B cell (primary cell): ENCODE results near the gene SERPINB6. TPM values are rescaled to one million over a fixed set of nuclear protein-coding genes. Genes with fewer than 3 reads are reported as not detected.

Source experiments
- ATAC-seq: fragments of 200-7000 bp; cut with Tn5 transposase; one replicate; pipeline ENCODE4 v1.10.0; 2021; ENCODE audit warnings: low read depth, mild to moderate bottlenecking, moderate number of reproducible peaks, moderate library complexity
- CTCF ChIA-PET: fragments of 350-600 bp; sonication (Branson Sonifier 250); formaldehyde crosslinking; loops from one replicate; lab custom pipeline; 2021; ENCODE audit warnings: antibody characterized with exemption, inconsistent platforms; lab: Charles Lee
- POLR2A ChIA-PET: fragments of 350-600 bp; sonication (Branson Sonifier 250); formaldehyde crosslinking; loops from one replicate; lab custom pipeline; 2021; ENCODE audit warnings: antibody characterized with exemption; lab: Charles Lee
- DNase-seq: peaks from one replicate; pipeline ENCODE4 v3.0.0; 2013
- H2AFZ ChIP-seq: 2 replicates; pipeline ENCODE4 v1.6.1; 2012; ENCODE audit warnings: mild to moderate bottlenecking, low read depth, low read length; ENCODE audit not compliant: insufficient read depth, poor library complexity, severe bottlenecking
- H3K27ac ChIP-seq, 2 donors: 1 replicate in 1 of 2; 2 replicates in 1 of 2; pipeline ENCODE4 v1.5.1; 2012 to 2013; ENCODE audit warnings: low read length in 2 of 2, mild to moderate bottlenecking in 2 of 2, moderate library complexity in 1 of 2
- H3K27me3 ChIP-seq, 4 experiments: fragments of 200-600 bp in 1 of 4; sonication (generic) in 1 of 4; replicated peaks in 1 of 4; 1 replicate in 2 of 4; 2 replicates in 2 of 4; pipeline versions ENCODE4 v1.6.1 to v1.7.0; 2013 to 2016; ENCODE audit warnings: low read length in 3 of 4, mild to moderate bottlenecking in 2 of 4, mixed read lengths in 1 of 4, moderate library complexity in 1 of 4; ENCODE audit not compliant: insufficient read depth in 4 of 4, control insufficient read depth in 3 of 4; ENCODE audit errors: control extremely low read depth in 1 of 4
- H3K36me3 ChIP-seq, 2 experiments: replicated peaks in 1 of 2; 1 replicate in 1 of 2; 2 replicates in 1 of 2; pipeline versions ENCODE4 v1.6.1 to v1.7.1; 2013; ENCODE audit warnings: low read length in 1 of 2; ENCODE audit not compliant: insufficient read depth in 2 of 2, control insufficient read depth in 1 of 2; ENCODE audit errors: control extremely low read depth in 1 of 2, extremely low read depth in 1 of 2
- H3K4me1 ChIP-seq, 2 donors: fragments of 200-600 bp in 1 of 2; sonication (generic) in 1 of 2; 1 replicate in 1 of 2; 2 replicates in 1 of 2; pipeline versions ENCODE4 v1.5.1 to v1.6.1; 2013 to 2017; ENCODE audit warnings: low read length in 2 of 2; ENCODE audit not compliant: control insufficient read depth in 2 of 2, insufficient read depth in 2 of 2
- H3K4me2 ChIP-seq: replicated peaks from 2 replicates; pipeline ENCODE3; 2012; ENCODE audit warnings: mild to moderate bottlenecking, low read depth, low read length; ENCODE audit not compliant: poor library complexity, severe bottlenecking
- H3K4me3 ChIP-seq, 5 experiments: fragments of 200-600 bp in 1 of 5; sonication (generic) in 1 of 5; 1 replicate in 3 of 5; 2 replicates in 2 of 5; pipeline versions ENCODE4 v1.5.1 to v1.7.0; 2011 to 2016; ENCODE audit warnings: low read length in 4 of 5, mild to moderate bottlenecking in 4 of 5, low read depth in 2 of 5, control low read depth in 1 of 5, moderate library complexity in 1 of 5; ENCODE audit not compliant: insufficient read depth in 1 of 5; ENCODE audit errors: control extremely low read depth in 1 of 5, extremely low read depth in 1 of 5
- H3K79me2 ChIP-seq: fragments of 200-600 bp; sonication (generic); one replicate; pipeline ENCODE4 v1.6.0; 2016; ENCODE audit warnings: low read length; ENCODE audit not compliant: control insufficient read depth, insufficient read depth
- H3K9ac ChIP-seq: fragments of 200-600 bp; sonication (generic); 2 replicates; pipeline ENCODE4 v1.6.1; 2017; ENCODE audit warnings: mild to moderate bottlenecking, low read length, moderate library complexity
- H3K9me3 ChIP-seq, 3 donors: one replicate each; pipeline versions ENCODE4 v1.6.1 to v1.7.1; 2013; ENCODE audit warnings: low read length in 2 of 3; ENCODE audit not compliant: control insufficient read depth in 2 of 3, insufficient read depth in 1 of 3; ENCODE audit errors: control extremely low read depth in 1 of 3
- H4K20me1 ChIP-seq: 2 replicates; pipeline ENCODE4 v1.6.0; 2012; ENCODE audit warnings: mild to moderate bottlenecking, low read length; ENCODE audit not compliant: insufficient read depth, control insufficient read depth, poor library complexity, severe bottlenecking
- H3K27ac Mint-ChIP-seq: one replicate; pipeline ENCODE4 v1.8.0; 2021; ENCODE audit warnings: mixed read lengths
- H3K27me3 Mint-ChIP-seq: one replicate; pipeline ENCODE4 v1.8.0; 2021; ENCODE audit warnings: mixed read lengths
- H3K4me1 Mint-ChIP-seq: one replicate; pipeline ENCODE4 v1.8.0; 2021; ENCODE audit warnings: mixed read lengths
- H3K4me3 Mint-ChIP-seq: one replicate; pipeline ENCODE4 v1.8.0; 2021; ENCODE audit warnings: mixed read lengths
- H3K9me3 Mint-ChIP-seq: one replicate; pipeline ENCODE4 v1.8.0; 2022; ENCODE audit warnings: mixed read lengths; ENCODE audit not compliant: insufficient read depth
- CTCF ChIP-seq: fragments of 200-600 bp; IDR thresholded peaks from one replicate; pipeline ENCODE4 v1.8.0; 2022; ENCODE audit warnings: antibody characterized with exemption, mild to moderate bottlenecking
- EZH2 ChIP-seq: IDR thresholded peaks from 2 replicates; pipeline ENCODE4 v1.6.1; 2012; ENCODE audit warnings: borderline replicate concordance, low read depth, mild to moderate bottlenecking, moderate library complexity, low read length; ENCODE audit not compliant: insufficient read depth, poor library complexity, severe bottlenecking
- WGBS: methylation state at CpG from one replicate; pipeline ENCODE4 v1.1.5; 2013; ENCODE audit warnings: missing lambda C conversion rate; ENCODE audit not compliant: insufficient coverage; 5-methylcytosine and 5-hydroxymethylcytosine counted together
- intact Hi-C: fragments of 100-400 bp; cut with micrococcal nuclease; formaldehyde crosslinking; loops from one replicate; pipeline ENCODE4 v1.10.0; 2022
- polyA plus RNA-seq: library from polyadenylated mRNA; depleted of rRNA; stranded (reverse); fragments of >200 nt; gene quantifications from 2 replicates; pipeline ENCODE4 v1.2.3, GENCODE V29; 2012
- total RNA-seq, 2 donors: library from RNA; stranded (reverse); fragments of 120-200 nt in 1 of 2; gene quantifications; 1 replicate in 1 of 2; 2 replicates in 1 of 2; pipeline versions ENCODE4 v1.2.3 to v1.2.4, GENCODE V29; 2013 to 2022

The SERPINB6 gene
- total and polyA plus RNA-seq, 2 donors (not counting 1 experiment from before 2014, with no cell fraction given): 35.2 to 58.5 TPM

- no peaks in the 10 kb centered on the region for H3K36me3 ChIP-seq
- H3K27ac ChIP-seq: no peak overlapping the region
- no peaks in the 10 kb centered on the region for H3K79me2 ChIP-seq
- POLR2A ChIA-PET: no interaction called here
- Mint-ChIP-seq H3K27me3 (no peaks in the 10 kb centered on the region), H3K4me3 (no peak overlapping the region), H3K9me3 (no peaks in the 10 kb centered on the region), H3K27ac (no peak overlapping the region), H3K4me1 (peaks cover 25% of the 10 kb centered on the region)
- no peaks in the 10 kb centered on the region for H3K27me3 ChIP-seq
- no peaks in the 10 kb centered on the region for H3K9me3 ChIP-seq
- no peak overlapping the region for H3K4me3 ChIP-seq
- no peak overlapping the region for H3K9ac ChIP-seq
- H3K4me2 ChIP-seq: no peak overlapping the region
- no peak for DNase-seq
- no peak for ATAC-seq
- no peaks in the 10 kb centered on the region for H4K20me1 ChIP-seq
- no peak overlapping the region for H2AFZ ChIP-seq
- WGBS: 100% methylated on average over 3 of the region's 6 CpGs
- H3K4me1 ChIP-seq: peaks cover 10 to 19% of the 10 kb centered on the region in 2 donors
- intact Hi-C loops: no loop called here
- no peak for TF ChIP-seq CTCF
- TF ChIP-seq EZH2: no peak
- CTCF ChIA-PET: interaction anchor here (1.3 to 4.2 kb wide), 2 partner anchors 63 to 146 kb away, joined by 3 to 40 read pairs; no protein-coding TSS in a partner anchor
Observed at GRCh38 chr6:2992330-2992979, 21.1 kb upstream of the SERPINB6 start.

- no peak for DNase-seq
- H2AFZ ChIP-seq: peak overlapping the region; percentile 85
- peak overlapping the region in 1 of 2 donors; percentile 94 for H3K27ac ChIP-seq
- WGBS: 13% methylated on average over 2 of the region's 10 CpGs
- Mint-ChIP-seq H3K27ac (peak overlapping the region; percentile 100), H3K9me3 (no peaks in the 10 kb centered on the region), H3K4me1 (peaks cover 25% of the 10 kb centered on the region), H3K4me3 (peak overlapping the region; percentile 98), H3K27me3 (no peaks in the 10 kb centered on the region)
- peaks cover 10 to 22% of the 10 kb centered on the region in 2 donors for H3K4me1 ChIP-seq
- no peaks in the 10 kb centered on the region for H3K9me3 ChIP-seq
- H3K9ac ChIP-seq: peak overlapping the region; percentile 85
- peak overlapping the region; percentile 78 for H3K4me2 ChIP-seq
- TF ChIP-seq EZH2: no peak
- TF ChIP-seq CTCF: no peak
- POLR2A ChIA-PET: interaction anchor here (0.7 to 3.0 kb wide), 9 partner anchors 19 to 226 kb away, joined by 3 to 23 read pairs (median 8); partner anchors contain the start of genes RIPK1, SERPINB1, SERPINB6 and WRNIP1
- H3K4me3 ChIP-seq: peak overlapping the region in 4 of 5 experiments; percentile 79 to 93 (median 90)
- intact Hi-C loops: loop anchor here (1.0 kb wide), 1 partner anchor 8 kb away; the partner anchor contains the start of gene NQO2
- no peaks in the 10 kb centered on the region for H3K27me3 ChIP-seq
- no peaks in the 10 kb centered on the region for H3K79me2 ChIP-seq
- CTCF ChIA-PET: interaction anchor here (0.5 to 6.2 kb wide), 21 partner anchors 9 to 260 kb away, joined by 3 to 103 read pairs (median 7); partner anchors contain the start of genes NQO2, RIPK1, SERPINB1 and SERPINB6
- no peaks in the 10 kb centered on the region for H4K20me1 ChIP-seq
- H3K36me3 ChIP-seq: no peaks in the 10 kb centered on the region
- ATAC-seq: no peak
Observed at GRCh38 chr6:2990932-2991506, 19.7 kb upstream of the SERPINB6 start.
